Activated CD8-positive, alpha-beta memory T cell treated with anti-CD3 and anti-CD28 coated beads for 48 hours (primary cell): Measurements from ENCODE around the gene WDR27.
"Not testable (repeated sequence)": the region's sequence is repeated elsewhere in the genome, so short reads cannot be mapped to it uniquely, and the experiment has no call there.

Experiments
- DNase-seq, 3 experiments: peaks; one replicate each; pipeline ENCODE4 v3.0.0-alpha.2; 2020; ENCODE audit warnings: low read depth in 2 of 3, low spot score in 2 of 3

The WDR27 gene

DNA sequence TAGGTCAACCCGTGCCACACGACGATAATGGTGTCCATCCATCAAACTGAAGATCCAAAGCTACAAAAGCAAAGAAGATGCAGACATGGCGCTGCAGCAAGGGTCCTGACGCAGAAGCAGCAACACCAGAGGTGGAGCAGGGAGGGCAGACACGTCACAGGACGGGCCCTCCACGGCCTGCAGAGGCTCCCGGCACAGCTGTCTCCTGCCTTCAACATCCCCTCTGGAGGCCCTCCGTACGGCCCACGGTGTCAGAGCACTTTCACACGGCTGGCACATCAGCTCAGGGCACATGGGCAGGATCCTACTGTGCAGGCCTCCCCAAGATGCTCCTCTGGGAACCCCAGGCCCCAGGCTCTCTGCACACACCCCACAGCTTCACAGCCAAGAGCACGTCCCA is 37.6 kb downstream of the WDR27 start:
- no peak for DNase-seq

DNA sequence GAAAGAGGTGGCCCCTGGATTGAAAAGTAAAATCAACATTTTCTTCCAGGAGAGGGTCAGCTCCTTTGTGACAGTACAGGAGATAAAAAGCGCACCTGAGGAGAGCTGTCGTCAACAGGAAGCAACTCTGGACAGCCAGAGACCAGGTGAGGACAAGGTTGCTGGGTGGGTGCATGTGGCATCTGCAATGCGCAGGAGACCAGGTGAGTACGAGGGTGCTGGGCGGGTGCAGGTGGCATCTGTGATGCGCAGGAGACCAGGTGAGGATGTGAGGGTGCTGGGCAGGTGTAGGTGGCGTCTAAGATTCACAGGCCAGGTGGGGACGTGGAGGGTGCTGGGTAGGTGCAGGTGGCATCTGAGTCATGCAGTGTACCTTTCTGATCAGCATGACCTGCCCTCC is 38.4 kb downstream of the WDR27 start:
- DNase-seq, result no peak

DNA sequence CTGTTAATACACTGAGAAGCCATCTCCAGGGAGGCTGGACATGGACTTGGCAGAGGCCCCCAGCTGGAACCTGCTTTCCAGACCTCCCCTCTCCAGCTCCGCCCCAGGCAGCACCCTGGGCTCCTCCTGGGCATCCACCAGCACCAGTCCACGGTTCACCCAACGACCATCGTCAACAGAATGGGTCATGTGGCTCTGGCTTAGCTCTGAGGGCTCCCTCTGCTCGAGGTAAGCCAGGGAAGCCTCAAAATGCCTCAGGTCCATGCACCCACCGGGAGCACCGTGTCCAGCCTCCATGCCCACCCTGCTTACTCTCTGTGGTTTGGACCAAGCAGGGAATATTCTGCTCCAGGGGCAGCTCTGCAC is 40.5 kb downstream of the WDR27 start:
- DNase-seq, result no peak

DNA sequence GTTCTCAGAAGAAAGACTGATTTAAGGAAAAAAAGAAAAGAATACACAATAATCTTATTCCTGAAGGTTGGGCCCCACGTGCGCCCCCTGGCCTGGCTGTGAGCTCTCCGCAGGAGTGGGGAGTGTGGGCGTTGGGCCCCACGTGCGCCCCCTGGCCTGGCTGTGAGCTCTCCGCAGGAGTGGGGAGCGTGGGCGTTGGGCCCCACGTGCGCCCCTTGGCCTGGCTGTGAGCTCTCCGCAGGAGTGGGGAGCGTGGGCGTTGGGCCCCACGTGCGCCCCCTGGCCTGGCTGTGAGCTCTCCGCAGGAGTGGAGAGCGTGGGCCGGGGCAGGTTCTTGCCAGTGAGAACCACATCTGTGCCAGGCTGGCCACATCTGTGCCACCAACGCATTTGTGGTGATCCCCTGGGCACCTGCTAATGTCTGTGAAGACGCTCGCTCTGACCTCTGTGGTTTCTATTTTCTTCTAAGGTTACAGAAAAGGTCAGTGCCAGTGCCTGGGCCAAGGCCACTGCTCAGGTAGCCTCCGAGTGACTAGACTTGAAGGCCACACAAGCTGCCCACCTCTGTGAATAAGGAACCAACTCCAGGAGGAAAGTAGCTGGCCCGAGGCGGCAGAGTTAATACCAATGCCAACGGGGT is 41.0 kb downstream of the WDR27 start:
- DNase-seq, result no peak

DNA sequence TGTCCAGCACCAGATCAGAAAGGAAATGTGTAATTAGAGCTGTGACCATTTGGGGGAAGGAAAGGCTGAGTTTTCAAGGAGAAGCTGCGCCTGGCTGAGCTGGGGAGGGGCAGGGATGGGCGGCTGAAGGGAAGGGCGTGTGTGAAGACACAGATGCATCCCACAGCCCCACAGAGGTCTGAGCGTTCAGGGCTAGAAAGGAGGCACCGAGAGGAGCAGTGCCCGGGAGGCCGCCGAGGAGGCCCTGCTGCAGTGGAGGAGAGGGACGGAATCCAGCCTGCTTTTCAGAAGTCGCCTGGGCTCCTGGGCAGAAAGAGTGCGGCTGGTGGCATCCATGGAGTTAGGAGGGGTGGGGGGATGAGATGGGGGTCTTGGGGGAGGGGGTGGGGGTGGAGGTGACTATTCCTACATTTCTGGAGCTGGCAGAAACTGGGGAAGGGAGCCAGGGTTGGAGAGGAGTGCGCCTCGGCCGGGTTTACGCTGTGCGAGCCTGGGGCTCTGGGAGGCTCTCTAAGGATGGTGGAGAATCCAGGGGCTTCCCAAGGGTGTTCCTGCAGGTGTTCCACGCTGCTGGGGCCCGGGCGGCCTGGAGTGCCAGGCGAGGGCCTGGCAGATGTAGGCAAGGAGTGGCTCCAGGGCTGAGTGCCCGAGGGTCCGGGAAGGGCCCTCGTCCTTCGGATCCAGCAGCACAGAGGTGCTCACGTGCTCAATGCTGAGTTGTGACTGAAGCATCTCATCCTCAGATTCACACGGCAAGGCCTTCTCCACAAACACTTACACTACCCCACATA is 41.8 kb downstream of the WDR27 start:
- no peak for DNase-seq

DNA sequence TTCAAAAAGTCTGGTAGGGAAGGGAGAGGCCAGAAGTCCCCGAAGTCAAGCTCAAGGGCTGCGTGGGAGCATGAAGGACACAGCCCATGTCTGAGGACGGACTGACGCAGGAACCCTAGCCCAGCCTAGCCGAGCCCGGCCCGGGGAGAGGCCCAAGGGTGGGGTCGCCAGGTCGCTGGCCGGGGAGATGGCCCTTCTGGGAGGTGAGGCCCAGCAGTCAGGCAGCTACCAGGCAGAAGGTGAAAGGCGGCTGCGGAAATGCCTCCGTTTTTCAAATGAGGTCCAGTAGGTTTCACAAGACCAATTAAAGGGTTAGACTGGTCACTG is 44.6 kb downstream of the WDR27 start:
- no peak for DNase-seq

DNA sequence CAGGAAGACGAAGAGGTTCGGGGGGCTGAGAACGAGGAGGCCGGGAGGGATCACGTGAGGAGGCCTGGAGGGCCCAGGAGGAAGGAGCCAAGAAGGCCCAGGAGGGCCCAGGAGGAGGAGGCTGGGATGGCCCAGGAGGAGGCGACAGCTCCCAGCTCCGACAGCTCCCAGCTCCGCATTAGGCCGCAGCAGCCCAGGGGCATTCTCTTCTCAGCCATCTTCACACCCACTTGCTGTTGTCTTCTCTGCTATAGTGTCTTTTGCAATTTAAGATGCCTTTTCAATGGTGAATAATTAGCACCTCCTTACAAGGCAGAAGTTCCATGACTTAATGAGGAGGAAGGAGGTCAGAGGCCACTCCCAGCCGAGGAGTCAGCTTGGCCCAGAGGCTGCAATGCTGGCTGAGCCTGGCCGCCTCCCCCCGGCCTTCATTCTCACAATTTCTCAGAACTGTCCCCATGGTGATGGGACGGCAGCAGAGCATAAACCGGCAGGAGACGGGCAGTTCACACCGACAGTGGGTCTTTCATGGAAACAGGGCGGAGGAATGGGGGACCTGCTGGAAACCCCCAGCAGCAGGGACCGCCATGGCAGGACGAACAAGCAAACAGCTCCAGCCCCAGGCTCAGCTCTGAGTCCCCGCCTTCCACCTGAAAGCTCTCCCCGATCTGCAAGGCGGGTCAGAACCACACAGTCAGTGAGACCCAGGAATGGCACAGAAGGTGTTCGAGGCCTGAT is 45.1 kb downstream of the WDR27 start:
- no peak for DNase-seq

DNA sequence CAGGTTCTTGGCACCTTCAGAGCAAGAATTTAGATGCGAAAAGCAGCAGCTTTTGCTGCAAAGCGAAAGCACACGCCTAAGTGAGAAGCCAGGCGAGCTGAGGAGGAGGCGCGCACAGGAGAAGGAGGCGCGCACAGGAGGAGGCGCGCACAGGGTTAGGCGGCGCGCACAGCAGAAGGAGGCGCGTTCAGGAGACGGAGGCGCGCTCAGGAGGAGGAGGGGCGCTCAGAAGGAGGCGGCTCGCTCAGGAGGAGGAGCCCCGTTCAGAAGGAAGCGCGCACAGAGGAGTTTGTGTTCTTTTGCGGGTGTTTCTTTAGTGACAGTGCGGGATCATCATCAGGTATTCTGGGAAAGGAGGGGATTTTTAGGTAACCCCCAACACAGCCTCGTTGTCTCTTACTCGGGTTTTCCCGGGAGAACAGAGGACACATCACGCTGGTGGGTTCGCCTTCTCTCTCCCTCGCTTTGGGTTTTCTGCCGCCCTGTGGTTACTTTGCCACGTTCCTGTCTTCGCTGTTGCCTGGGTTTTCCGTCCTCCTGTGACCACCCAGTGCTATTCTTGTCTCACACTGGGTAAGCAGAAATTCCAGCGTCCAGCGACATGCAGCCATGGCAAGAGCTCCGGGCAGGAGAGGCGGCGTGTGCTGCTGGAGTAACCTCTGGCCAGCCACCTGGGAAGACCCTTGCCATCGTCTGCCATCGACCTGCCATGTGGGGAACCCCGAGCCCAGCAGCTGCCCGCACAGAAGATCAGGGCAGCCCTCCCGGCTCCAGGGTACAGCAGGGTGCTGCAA is 47.0 kb downstream of the WDR27 start:
- DNase-seq, result peak in 1 of 3 experiments; percentile 16

DNA sequence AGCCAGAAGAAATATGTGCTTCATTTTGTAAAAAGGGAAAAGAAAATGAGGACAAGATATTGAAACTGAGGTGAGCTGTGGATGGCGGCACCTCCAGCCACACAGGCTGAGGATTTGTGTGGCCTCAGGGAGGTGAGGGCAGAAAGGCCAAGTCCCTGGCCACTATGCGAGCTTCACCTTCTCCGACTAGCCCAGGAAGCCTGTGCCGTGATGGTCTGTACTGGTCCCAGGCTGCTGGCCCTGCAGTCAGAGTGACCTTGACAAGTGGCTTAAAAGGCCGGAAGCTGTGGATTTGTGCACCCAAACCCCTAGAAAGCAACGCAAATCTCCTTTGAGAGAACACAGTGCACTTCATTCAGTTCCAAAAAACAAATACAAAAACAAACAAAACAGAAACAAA is 48.1 kb downstream of the WDR27 start:
- DNase-seq, result no peak

DNA sequence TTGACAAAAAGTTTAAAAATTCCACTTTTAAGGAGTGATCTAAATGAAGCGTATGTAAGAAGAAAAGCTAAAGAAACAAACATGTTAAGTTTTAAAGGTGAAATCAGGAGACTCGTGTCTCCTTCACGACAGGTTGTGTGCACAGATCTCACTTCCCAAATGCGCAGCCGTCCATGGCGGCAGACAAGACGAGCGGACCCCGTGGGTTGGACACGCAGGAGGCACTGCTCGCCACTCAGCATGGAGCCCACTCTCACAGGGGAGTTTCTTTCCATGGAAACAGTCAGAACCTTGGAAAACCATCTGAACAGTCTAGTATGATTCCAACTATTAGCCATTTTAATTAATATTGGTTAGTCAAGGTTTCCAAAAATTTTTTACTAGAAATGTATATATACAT is 48.9 kb downstream of the WDR27 start:
- no peak for DNase-seq

DNA sequence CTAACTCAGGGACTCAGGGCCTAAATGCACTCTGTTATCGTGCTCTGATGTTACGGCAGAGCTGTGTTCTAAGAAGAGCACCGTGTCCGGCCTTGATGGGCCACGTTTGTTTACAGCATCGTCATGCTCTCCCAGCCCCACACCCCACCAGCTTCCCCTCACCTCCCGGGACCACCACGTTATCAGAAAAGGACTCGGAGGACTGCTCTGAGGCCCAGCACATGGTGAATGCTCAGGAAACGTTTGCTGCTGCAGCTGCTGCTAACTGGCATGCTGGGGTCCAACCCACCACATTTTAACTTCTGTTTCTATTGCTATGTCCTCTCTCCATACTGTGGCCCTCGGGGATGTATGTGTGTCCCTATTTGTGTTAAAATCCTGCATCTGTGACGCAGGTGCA is 50.3 kb downstream of the WDR27 start:
- DNase-seq, result no peak

DNA sequence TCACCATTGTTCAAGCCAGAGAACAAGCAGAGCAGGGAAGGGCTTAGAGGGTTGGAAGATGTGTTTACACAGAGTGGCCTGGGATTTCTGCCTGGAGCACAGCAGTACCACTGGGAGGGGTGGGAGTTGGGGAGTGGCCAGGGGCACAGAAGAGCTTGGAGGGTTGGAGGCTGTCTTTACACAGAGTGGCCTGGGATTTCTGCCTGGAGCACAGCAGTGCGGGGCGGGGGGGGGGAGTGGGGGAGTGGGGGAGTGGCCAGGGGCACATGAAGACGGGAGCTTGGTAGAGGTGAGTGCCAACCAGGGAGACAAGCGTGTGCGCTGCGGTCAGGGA is 50.9 kb downstream of the WDR27 start:
- no peak for DNase-seq

DNA sequence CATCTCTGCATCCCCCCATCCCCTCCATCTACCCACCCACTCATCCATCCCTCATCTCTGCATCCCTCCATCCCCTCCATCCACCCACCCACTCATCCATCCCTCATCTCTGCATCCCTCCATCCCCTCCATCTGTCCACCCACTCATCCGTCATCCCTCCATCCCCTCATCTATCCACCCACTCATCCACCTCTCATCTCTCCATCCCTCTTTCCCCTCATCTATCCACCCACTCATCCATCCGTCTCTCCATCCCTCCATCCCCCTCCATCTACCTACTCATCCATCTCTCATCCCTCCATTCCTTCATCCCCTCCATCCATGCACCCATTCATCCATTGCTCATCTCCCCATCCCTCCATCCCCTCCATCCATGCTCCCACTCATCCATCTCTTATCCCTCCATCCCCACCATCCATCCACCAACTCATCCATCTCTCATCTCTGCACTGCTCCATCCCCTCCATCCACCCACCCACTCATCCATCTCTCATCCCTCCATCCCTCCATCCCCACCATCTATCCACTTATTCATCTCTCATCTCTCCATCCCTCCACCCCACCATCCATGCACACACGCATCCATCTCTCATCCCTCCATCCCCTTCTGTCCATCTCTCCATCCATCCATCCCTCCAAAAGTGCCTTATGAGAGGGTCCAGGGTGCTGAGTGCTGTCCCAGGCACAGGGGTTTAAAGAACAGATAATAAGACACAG is 51.4 kb downstream of the WDR27 start:
- no peak for DNase-seq

DNA sequence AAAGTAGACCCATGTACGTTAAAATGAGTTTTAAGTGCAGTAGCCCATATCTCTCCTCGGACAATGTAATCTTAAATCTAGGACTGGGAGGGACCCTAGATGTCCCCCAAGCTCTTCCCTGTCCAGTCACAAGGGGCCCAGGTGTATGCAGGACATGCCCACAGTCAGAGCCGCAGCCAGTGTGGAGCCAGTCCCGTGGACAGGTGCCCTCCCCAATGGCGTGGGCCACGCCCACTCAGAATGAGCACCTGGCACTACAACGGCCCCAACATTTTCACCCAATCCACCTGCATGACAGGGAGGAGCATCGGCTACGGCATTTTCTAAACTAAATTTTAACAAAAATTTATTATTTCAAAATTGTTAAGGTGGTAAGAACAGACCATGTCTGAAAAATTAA is 53.2 kb downstream of the WDR27 start:
- DNase-seq, result no peak

DNA sequence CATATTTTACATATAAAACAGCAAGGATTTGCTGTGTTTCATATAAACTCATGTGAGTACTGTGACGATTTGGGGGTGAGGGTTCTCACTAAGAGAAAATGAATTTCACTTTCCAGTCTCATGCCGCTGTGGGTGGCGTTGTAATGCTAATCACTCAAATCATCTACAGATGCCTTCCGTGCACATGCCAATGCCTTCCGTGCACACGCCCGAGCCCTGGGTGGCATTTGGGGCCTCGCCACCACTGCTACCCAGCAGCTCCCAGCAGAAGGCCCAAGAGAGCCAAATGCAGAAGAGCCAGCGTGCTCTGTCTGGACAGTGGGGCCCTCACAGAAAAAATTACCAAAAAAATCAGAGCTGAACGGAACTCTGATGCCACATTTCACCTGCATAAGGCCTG is 53.7 kb downstream of the WDR27 start:
- no peak for DNase-seq

DNA sequence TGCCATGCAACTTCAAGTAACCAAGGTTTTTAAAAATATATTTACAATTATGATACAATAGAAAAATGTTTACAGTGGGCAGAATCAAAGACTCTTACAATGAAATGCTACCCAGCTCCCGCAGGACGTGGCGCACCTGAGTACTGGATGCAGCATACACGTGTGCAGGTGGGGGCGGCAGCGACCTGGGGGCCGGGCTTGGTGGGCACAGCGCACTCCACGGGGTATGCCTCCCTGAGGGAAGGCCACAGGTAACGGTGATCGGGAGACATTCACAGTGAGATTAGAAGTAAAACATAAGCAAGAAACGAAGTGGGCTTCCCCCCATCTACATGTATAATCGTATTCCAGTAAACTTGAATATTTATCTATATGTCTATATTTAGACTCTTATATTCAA is 54.2 kb downstream of the WDR27 start:
- DNase-seq, result no peak

DNA sequence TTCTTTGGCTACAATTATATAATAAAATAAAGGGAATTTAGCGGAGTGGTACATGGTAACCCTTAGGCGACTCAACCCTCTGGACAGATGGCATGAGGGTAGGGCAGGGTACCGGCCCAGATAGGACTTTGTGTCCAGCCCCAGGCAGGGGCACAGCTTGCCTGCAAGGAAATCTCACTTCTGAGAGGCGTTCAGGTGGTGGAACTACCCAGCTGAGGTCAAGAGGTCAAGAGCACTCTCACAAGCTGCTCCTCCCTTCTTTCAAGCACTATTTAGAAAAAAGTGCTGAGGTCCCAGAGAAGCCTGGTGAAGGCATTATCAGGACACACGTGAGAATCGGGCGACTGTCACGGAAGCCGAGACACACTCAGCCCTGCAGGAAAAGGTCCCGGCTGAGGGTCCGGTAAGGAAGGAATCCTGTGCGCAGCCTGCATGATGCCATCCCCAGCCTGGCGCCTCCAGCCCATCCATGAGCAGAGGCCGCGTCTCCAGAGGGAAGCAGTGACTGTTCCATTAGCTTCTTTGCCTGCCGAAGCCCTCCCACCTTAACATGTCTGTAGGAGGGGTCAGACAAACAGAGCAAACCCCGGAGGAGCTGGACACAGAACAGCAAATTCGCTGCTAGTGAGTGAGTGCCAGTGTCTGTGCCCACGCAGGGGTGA is 54.8 kb downstream of the WDR27 start:
- no peak for DNase-seq

DNA sequence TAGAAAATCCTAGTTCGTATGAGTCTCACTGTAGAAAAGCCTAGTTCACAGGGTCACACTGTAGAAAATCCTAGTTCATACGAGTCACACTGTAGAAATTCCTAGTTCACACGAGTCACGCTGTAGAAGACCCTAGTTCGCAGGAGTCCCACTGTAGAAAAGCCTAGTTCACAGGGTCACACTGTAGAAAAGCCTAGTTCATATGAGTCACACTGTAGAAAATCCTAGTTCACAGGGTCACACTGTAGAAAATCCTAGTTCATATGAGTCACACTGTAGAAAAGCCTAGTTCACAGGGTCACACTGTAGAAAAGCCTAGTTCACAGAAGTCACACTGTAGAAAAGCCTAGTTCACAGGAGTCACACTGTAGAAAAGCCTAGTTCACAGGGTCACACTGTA is 56.4 kb downstream of the WDR27 start:
- DNase-seq, result not testable (repeated sequence)

DNA sequence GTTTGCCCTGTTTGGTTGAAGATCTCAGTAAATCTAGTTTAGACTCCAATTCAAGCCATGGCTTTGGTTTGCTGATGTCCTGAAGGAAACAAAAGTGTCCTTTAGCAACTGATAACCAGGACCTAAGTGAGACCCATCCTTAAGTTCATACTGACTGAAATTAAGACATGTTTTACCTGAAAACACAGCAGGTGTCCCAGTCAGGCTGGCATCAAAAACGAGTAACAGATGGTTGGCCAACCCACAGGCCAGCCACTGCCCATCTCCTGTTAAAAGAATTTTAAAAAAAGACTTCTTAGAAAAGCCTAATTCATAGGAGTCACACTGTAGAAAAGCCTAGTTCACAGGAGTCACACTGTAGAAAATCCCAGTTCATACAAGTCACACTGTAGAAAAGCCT is 58.3 kb downstream of the WDR27 start:
- no peak for DNase-seq

DNA sequence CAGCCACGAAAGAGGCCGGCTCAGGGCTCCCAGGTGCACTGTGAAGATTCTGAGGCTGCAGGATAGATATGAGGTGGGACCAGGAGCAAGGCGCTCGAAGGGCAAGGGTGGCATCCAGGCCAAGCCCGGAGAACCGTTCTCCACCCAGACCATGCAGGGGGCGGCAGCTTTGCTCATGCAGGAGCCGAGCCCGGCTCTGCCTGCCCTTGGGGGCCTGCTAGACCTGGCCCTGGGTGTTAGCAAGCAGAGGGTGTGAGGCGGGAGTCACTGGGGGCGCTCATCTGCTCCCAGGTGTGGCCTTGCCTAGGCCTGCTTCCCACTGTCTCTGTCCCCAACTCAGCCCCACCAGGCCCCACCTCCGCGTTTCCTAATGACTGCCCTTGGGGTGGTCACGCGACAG is 59.4 kb downstream of the WDR27 start:
- no peak for DNase-seq
